ENCODE data around the gene NAALADL2.

NAALADL2 gene

DNA sequence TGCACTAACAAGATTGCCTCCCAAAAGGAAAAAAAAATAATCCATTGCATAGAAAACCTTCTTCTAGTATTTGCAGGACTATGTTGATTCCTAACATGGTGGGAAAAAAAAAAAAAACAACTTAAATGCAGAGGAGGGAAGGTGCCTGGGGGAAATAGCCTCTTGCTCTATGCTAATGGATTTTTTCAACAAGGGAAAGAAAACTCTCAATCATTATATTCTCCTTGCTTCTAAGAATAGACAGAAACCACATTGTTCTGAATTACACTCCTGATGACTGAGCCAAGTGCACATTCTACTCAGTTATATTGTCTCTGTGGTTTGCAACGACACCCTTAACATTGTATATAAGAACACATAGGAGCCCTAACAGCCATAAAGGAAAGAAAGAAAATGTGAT is 760.2 kb downstream of the NAALADL2 start:
- DNase-seq, result no peak

DNA sequence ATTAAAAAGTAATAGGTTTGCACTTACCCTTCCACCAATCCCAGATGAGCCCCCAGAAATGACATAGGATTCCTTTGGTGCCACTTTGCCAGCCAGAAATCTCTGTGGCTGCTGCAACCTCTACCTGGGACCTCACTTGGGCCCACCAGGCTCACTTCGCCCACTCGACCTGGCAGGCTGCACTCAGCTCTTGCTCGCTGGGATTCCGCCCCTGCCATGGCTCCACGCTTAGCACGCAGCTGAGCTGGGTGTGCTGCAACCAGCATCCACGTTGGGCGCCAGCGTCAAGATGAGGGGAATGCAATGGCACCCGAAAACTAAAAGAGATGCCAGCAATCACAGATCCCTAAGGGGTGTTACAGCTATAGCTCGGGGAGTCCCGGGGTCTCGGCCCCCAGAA is 761.0 kb downstream of the NAALADL2 start:
- no peak for DNase-seq

DNA sequence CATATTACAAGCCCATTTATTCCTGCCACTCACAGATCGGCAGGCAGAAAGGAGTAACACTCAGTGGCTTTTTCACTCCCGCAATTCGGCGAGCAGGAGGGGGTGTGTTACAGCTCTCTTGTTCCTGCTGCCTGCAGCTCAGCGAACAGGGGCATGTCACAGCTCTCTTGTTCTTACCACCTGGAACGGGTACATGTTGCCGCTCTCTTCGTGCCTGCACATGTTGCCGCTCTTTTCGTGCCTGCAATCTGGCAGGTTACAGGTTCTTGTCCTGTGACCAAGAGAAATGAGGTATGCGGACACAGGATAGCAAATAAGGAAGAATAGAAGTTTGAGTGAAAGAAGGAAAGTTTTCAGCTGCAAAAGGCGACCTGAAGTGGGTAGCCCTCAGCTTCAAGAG is 761.4 kb downstream of the NAALADL2 start:
- DNase-seq, result no peak

DNA sequence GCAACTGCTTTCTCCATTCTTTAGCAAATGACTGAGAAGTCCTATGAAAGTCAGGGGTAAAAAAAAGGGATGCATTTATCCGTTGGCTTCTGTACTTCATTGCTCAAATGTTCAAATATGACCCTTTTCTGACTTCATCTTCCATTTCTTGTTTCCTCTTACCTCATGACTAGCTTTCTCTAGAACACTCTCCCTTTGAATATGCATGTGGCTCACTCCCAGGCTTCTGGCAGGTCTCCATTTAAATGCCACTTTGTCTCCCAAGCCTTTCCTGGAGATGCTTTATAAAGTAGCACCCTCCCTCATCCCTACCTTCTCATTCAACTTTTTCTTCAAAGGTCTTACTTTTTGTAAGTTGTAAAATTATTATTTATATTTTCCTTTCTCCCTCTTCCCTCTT is 781.8 kb downstream of the NAALADL2 start:
- no peak for DNase-seq

DNA sequence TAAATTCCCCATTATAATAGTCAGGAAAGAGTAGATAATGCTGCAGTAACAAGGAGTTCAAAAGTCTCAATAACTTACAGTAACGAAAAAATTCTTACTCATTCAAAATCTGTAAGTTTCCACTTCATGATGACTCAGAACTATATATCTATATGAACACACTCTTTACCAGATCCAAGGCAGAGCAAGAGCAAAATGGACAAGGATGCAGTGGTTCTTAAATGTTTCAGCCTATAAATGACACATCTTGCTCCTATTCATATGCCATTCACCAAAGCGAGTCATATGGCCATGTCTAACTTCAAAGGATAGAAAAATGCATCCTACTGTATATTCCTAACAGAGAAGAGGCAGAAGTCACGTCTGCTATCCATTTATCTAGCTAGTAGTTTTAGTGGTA is 787.7 kb downstream of the NAALADL2 start:
- DNase-seq, result no peak

DNA sequence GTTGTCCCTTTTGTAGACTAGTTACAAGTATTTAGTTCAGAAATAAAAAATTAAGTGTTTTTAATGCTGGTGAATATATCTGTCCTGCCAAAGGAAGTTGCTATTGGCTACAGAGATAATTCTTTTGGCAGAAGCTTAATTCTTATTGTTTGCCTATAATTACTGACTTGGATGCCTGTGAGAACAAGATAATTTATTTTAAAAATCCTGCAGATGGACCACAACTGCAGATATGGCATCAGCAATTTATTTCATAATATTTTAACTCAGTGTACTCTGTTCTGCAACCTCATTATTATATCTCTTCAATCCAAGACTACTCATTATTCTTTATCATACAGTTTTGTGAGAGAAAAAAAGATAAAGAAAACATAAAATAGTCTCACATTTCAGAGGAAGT is 789.8 kb downstream of the NAALADL2 start:
- no peak for DNase-seq

DNA sequence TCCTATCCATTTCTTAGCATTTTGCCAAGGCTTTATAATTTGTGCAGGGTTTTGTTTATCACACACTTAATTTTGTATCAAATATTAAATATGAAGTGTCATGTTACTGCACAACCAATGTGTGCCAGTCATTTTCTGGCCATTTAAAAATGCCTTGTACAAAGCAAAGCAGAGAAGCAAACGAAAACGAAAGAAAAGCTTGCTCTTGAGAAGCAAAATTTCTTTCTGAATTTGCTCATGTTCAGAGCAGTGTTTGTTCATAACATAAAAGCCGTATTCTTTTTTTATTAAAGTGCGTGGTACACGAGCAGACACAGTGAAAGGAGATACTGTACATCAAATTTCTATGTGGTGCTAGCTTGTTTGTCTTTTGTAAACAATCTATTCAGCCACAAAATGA is 792.6 kb downstream of the NAALADL2 start:
- DNase-seq, result no peak

DNA sequence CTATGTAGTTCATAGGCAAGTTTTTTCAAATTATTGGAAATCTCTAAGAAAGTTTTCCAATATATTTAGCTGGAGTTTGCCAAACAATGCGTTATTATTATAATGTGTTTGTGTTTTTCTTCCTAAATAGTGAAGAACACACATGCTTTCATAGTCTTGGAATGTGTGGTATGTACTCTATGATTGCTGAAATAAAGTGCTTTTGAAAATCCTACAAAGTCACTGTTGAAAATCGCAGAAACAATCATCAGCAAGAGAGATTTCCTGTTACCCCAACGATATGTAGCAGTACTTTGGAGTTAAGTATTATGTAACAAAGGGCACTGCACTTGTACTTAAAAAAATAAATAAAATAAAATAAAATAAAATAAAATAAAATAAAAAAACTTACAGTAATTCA is 796.2 kb downstream of the NAALADL2 start:
- DNase-seq, result no peak

DNA sequence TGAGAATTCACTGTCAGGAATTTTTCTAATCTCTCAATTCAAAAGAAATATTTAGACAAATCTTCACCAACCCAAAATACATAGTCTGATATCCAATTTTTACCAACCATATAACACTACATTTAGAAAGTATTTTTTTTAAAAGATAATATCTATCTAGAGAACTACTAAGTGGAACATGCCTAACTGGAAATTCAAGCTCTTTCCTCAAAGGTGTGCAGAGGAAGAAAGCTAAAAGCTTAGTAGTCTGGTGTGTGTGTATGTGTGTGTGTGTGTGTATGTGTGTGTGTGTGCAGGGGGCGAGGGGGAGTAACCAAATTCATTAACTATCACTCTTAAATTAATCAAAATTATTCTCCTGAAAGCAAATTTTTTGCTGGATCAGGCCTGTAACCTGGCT is 797.3 kb downstream of the NAALADL2 start:
- no peak for DNase-seq

DNA sequence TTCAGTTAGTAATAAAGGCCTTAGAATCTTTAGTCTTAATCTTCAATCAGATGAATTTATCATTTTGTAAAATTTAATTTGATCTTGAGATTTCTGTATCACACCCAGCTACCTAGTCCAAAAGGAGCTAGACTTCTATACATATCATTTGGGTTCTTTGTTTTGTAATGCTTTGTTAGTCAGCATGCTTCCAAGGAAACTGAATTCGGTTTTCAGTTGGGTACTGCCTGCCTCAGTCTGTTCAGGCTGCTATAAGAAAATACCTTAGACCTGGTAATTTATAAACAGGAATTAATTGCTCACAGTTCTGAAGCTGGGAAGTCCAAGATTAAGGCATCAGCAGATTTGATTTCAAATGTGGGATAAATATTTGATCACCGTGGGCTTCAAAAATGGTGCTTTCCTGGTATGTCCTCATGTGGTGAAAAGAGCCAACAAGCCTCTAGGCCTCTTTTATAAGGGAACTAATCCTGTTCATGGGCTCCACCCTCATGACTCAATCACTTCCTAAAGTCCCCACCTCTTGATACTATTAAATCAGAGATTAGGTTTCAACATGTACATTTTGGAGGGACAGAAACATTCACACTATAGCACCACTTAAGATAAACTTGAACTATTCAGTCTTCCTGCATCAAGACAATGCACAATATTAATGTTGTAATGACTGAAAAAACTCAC is 800.7 kb downstream of the NAALADL2 start:
- DNase-seq, result no peak

DNA sequence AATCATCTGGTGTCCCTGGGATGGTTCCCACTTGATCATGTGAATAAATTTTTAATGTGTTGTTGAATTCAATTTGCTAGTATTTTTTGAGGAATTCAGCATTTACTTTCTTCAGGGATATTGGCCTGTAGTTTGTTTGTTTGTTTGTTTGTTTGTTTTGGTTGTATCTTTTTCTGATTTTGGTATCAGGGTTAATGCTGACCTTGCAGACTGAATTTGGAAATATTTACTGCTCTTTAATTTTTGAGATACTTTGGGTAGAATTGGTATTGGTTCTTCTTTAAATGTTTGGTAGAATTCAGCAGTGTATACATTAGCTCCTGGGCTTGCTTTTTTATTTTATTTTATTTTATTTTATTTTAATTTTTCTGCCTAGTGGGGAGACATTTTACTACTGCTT is 803.7 kb downstream of the NAALADL2 start:
- DNase-seq, result no peak

DNA sequence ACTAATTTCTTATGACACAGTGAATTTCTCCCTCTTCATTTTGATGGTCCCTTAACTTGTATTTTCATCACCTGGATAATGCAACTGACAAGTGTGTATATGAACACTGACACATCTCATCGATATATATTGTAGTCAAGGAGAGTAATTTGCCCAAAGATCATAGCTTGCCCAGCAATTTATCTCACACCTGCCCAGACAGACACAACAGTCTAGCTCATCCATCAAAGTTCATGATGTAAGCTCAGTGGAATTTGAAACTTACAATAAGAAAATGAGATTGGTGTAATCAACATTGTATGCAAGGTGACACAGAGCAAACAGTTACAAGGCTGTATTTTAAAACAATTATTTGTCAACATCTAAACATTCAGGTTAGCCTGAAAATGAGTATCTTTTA is 805.8 kb downstream of the NAALADL2 start:
- no peak for DNase-seq

DNA sequence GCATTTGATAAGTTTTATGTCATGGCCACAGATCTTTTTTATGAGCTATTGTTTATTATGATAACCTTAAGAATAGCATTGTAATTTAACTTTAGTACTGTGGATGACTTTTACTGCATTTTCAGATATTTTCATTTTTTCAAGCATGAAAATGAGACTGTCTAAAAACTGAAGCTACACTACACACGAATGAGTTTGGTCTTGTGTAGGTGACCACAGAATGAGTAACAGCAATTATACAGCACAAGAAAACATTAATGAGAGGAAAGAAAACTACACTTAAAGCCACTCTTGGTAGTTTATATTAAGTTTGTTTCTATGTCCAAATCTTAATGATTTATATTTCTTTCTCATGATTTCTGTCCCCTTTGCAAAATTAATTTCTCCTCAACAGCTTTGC is 809.2 kb downstream of the NAALADL2 start:
- DNase-seq, result no peak

DNA sequence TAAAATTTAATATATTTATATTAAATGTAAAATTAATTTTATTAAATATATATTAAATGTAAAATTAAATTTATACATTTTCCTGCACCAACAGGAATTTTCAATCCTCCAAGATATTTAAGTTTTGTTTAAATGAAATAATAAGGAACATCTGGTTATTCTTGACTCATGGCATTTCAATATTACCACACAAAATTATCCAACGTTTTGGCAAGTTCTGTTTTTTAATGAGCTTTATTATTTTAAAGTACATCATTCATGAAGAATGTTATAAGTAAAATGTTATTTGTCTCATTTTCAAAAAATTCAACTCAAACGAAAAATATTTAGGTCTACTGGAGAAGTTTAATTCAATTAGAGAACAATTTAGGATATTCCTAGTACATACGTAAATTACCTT is 811.4 kb downstream of the NAALADL2 start:
- no peak for DNase-seq

DNA sequence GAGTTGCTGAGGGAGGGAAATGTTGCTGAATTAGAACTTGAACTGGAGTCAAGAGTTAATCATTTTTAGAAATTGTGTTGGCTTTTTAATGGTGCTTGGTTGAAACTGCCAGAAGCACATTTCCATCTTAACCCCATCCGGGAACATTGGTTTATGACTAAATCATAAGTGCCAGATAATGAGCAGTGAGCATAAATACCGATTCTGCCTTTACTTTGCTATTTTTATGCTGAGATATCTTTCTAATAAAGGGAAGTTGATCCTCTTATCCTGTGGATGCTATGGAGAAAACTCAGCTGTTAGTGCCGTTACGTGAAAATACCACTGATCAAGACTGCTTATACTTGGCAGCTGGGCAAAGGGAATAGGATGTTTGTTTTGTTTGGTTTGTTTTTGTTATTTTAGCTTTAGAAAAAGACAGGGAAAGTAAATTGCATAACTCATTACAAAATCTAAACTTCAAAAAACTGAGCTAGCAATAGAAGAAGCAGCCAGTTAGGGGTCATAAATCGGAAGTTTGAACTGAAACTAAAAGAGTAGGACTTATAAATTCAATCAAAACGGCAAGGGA is 813.1 kb downstream of the NAALADL2 start:
- no peak for DNase-seq

DNA sequence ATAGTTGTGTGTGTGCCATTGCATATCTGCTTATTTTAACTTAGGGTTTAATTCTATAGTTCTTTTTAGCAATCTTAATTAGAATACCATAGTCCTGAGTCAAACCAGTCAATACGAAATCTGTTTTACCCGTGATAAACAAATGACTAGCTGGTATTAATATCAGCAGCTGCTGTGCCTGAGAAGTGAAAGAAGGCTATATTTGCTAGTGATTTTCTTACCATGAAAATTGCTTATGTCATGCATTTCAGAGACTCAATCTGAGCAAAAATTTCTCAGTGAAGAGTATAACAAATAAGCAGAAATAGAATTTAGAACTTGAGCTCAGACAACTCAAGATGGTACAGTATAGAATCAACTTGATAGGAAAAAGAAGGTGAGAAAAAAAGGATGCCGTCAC is 820.4 kb downstream of the NAALADL2 start:
- DNase-seq, result no peak

DNA sequence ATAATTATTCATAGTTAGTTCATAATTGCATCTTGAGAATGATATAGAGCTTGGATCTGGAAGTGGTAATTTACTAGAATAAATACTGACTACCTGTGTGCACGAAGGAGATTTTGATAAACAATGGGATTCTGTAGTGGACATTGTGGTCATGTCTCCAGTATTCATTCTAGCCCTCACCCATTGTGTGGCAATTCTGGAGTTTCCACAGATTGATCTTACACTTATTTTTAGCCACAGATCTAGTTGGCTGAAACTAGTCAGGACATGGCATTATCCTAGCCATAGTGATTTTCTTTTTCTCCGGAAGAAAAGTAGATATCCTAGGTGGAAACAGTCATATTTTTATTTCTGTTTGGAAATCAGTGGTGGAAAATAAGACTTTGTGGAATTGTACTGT is 833.1 kb downstream of the NAALADL2 start:
- no peak for DNase-seq

DNA sequence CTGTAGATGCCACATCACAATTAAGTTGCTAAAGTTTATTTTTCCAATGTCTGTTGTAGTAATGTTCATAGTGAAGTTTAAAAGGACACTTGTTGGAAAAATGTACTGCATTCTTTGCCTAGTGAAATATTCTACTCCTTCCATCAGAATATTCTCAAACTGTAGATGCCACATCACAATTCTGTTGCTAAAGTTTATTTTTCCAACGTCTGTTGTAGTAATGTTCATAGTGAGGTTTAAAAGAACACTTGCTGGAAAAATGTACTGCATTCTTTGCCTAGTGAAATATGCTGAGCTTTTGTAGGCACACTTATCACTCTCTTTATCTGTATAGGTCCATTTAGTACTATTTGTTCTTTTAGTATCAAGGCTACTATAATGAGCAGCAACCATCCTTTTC is 836.1 kb downstream of the NAALADL2 start:
- DNase-seq, result no peak

DNA sequence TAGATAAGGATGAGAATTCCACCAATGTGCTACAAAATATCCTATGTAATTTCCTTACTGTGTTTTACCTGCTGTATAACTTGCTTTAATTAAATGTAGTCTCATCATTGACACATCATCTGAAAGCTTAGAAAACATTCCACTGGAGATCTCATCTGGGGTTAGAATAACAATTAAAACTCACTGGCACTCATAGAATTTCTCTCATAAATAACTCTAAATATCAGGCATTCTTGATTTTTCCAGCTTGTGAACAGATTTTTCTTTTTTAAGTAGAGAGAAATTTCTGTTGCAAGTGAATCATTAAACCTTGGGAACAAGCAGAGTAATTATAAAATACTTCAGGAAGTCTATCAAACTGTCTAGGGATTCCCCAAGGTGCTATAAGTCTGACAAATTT is 843.8 kb downstream of the NAALADL2 start:
- DNase-seq, result no peak

DNA sequence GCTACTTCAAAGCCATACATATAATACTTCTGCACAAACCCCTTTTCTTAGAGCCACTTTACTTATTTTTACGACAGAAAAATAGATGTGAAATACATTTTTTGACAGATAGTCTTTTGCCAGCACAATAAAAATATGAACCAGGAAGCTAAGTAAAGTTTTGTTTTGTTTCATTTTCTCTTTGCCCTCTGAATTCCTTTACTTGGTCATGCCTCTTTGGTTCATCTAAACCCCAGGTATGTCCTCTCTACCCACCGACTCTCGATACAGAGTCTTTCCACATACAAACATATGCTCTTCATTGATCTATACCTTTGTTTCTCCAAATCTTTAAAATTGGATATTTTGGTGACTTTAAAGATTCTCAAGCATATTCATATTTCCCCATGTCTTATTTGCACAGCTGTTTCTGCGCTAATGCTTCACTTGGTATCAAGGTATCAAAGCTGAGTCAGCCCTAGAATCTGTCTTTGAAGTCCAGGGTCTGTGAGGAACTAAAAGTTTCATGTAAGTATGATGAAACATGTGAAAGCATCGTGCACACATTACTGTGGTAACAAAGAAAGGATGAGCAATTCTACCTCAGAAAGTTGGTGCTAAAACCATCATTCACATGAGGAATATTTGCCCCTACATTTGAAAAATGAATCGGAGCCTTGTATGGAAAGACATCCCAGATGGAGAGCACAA is 845.4 kb downstream of the NAALADL2 start:
- no peak for DNase-seq

DNA sequence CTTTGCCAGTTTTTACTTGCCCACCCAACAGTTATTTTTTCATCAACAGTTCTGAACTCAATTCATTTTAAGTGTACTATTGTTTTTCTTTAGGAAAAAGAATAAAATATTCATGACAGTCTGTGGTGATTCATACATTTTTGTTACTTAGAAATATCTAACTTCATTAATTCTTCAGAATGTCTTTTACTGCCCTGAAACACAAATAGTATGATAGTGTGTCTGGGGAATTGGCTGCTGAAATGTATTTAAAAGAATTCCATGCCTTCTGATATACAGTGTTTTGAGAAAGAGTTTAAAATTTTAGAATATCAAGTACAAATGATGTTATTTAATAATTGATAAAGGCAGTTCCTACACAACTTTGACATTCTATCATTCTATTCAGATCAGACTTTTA is 854.1 kb downstream of the NAALADL2 start:
- DNase-seq, result no peak

DNA sequence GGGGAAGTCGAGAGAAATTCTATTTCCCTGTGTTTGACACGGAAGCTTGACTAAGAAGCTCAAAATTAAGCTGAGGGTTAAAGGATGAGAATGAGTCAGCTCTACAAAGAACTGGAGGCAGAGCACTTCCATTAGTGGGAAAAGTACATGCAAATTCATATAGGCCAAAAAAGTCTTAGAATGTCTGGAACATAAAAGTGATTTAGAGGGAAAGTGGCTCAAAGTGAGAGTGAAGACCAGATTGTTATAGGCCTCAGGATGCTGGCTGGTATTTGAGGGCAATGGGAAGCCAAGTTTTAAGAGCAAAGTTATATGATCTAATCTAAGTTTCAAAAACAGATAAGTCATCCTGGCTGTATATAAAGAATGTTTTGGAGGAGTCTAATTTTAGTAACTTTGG is 857.3 kb downstream of the NAALADL2 start:
- no peak for DNase-seq

DNA sequence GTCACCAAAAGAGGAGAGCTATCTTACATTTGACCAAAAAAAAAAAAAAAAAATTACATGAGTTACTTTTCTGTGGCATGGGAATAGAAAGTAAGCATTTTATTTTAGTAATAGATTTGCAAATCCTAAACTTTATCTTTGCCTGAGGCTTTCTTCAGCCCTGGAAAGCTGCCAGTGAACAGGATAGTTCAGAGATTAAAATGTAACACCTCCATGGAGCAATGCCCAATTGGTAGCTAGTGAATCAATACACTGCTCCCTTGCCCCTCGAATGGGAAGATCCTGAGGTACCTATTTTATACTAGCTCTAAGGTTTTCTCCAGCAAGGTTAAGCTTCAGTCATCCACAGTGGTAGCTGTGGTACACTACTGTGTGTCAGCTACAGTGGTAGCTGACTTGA is 867.1 kb downstream of the NAALADL2 start:
- DNase-seq, result no peak

DNA sequence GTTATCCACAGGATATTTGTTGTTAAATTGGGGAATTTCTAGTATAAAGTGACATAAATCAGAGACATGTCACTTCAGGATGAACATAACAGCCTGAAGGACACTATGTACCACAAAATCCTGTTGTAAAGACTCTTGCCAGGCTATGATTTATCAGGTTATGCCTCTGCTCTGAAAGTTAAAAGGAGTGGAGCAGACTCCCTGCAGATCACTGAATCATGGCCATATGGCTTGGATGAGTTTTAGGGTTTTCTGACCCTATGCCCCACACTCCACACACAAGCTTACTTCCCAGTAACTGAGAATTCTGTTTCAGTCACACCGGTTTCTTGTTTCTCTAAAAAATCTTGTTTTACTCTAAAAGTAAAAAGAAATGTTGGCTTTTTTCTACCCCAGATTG is 869.4 kb downstream of the NAALADL2 start:
- no peak for DNase-seq

DNA sequence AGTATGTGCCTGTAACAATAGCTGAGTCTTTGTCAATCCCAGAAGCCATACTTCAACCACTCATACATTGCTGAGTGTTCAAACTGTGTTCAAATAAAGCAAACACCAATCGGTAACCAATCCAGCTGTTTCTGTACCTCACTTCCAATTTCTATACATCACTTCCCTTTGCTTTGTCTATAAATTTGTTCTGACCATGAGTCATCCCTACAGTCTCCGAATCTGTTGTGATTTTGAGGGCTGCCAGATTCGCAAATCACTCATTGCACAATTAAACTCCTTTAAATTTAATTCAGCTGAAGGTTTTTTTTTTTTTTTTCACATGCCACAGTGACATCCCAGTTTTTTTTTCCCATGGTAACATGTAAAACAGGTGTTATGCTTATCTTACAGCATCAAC is 870.3 kb downstream of the NAALADL2 start:
- DNase-seq, result no peak
